Measurements from ENCODE around the gene NKD1.
"Not testable (repeated sequence)": the region's sequence is repeated elsewhere in the genome, so short reads cannot be mapped to it uniquely, and the experiment has no call there.

Gene NKD1

GRCh38 chr16:50560903-50561863 lies 13.0 kb downstream of the NKD1 start:
- no peak for FAIRE-seq

- no peak for FAIRE-seq
These were observed 14.5 kb downstream of the NKD1 start for GRCh38 chr16:50562657-50563056.

- no peak for FAIRE-seq
These were observed 15.8 kb downstream of the NKD1 start for GRCh38 chr16:50563989-50564388.

GRCh38 chr16:50565428-50565827 lies 17.2 kb downstream of the NKD1 start:
- no peak for FAIRE-seq

GRCh38 chr16:50566014-50566962 lies 18.1 kb downstream of the NKD1 start:
- no peak for FAIRE-seq

- no peak for FAIRE-seq
These were observed 19.5 kb downstream of the NKD1 start for GRCh38 chr16:50567651-50568050.

- FAIRE-seq = no peak
These were observed 20.1 kb downstream of the NKD1 start for GRCh38 chr16:50568187-50568815.

GRCh38 chr16:50570354-50570753 lies 22.2 kb downstream of the NKD1 start:
- FAIRE-seq = no peak

GRCh38 chr16:50570808-50571598 lies 22.8 kb downstream of the NKD1 start:
- FAIRE-seq = no peak

- FAIRE-seq = no peak
These were observed 23.6 kb downstream of the NKD1 start for GRCh38 chr16:50571786-50572185.

- FAIRE-seq = no peak
These were observed 24.5 kb downstream of the NKD1 start for GRCh38 chr16:50572700-50573099.

- FAIRE-seq = no peak
These were observed 25.1 kb downstream of the NKD1 start for GRCh38 chr16:50573279-50573678.

- FAIRE-seq = no peak
These were observed 25.9 kb downstream of the NKD1 start for GRCh38 chr16:50573947-50574744.

GRCh38 chr16:50574745-50575136 lies 26.5 kb downstream of the NKD1 start:
- no peak for FAIRE-seq

- no peak for FAIRE-seq
These were observed 27.5 kb downstream of the NKD1 start for GRCh38 chr16:50575743-50576142.

- no peak for FAIRE-seq
These were observed 28.4 kb downstream of the NKD1 start for GRCh38 chr16:50576403-50577113.

- FAIRE-seq = no peak
These were observed 29.9 kb downstream of the NKD1 start for GRCh38 chr16:50578137-50578536.

- not testable (repeated sequence) for FAIRE-seq
These were observed 31.2 kb downstream of the NKD1 start for GRCh38 chr16:50579373-50579772.

GRCh38 chr16:50580180-50580798 lies 32.1 kb downstream of the NKD1 start:
- FAIRE-seq = no peak

- FAIRE-seq = no peak
These were observed 33.6 kb downstream of the NKD1 start for GRCh38 chr16:50581845-50582244.
